HG03520 (cell line): ENCODE data around the gene TUBA1C.

Source experiments
- ATAC-seq: cut with Tn5 transposase; IDR thresholded peaks from one replicate; pipeline ENCODE4 v1.9.1; 2021; ENCODE audit warnings: mild to moderate bottlenecking, moderate library complexity; ENCODE audit not compliant: unreplicated experiment

TUBA1C gene

DNA sequence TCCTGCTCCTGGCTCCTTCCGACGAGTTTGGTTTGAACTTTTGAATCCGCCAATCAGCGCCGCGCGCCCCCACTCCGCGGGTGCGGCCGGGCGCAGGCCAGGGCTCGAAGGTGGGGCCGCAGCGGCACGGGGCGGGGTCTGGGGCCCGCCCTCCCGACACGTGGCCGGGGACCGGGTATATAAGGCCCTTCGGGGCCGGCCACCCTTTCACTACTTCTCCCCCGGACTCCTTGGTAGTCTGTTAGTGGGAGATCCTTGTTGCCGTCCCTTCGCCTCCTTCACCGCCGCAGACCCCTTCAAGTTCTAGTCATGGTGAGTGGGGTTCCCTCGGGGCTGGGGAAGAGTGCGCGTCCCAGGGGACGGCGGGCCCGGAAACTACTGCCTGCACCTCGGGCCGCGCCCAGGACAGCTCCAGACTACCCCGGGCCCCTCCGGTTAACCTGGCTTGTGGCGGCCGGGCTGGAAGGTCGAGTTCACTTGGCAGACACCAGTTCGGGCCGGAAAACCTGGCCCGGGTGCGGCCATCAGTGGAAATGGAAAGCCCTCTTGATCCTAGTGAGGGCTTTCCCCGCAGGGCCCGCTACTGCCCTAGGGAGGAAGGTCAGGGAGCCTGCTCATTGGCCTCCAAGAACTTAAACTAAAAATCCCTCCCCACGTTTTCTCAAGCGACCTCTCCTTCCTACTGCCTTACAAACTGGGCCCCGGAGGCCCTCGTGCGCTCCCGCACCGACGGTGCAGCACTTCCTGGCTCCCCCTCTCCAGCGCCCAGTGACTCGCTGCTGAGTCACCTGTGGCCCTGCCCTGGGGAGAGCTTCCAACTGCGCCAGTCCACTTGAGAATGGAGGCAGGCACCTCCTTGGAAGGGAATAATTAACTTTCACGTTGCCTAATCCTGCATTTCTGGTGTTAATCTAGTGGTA is at the start of gene TUBA1C:
TUBA1C (plus strand) TSS at position 210 of the 920 bp plus-strand sequence; CDS start at position 310, 100 bp downstream.
- ATAC-seq, result peak; percentile 82

DNA sequence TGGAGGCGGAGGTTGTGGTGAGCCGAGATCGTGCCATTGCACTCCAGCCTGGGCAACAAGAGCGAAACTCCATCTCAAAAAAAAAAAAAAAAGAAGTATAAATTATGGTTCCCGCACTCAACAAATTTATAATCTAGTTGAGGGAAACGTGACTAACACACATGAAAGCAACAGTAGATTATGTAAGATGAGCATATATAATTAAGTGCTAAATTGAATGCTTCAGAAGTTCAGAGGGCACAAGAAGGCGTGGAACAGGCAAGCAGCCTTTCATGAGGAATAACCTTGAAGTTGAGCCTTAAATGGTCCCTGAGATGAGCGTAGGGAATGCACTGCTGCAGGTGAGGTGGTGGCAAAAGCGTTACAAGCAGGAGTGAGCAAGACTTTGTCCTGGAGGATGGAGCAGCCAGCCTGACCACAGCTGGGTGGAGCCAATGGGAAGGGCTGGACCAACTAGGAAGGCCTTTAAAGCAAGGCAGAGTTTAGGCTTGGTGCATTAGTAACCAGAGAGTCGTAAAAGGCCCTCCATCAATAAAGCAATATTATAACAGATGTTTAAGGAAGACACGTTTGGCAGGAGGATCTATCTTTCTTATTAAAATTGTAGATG is 45.4 kb upstream of the TUBA1C start:
- no peak for ATAC-seq

DNA sequence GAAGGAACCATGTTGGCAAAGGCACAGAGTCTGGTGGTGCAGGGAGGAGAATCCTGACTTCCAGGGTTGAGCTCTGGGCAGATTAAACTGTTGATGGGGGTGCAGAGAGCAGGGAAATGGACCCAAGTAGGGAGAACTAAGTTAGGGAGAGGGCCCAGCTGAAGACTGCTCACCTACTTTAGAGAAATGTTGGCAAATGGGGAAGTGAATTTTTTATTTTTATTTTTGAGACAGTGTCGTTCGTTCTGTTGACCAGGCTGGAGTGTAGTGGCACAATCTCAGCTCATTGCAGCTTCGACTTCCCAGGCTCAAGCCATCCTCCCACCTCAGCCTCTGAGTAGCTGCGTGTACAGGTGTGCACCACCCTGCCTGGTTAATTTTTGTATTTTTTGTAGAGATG is 43.9 kb upstream of the TUBA1C start:
- ATAC-seq, result no peak

DNA sequence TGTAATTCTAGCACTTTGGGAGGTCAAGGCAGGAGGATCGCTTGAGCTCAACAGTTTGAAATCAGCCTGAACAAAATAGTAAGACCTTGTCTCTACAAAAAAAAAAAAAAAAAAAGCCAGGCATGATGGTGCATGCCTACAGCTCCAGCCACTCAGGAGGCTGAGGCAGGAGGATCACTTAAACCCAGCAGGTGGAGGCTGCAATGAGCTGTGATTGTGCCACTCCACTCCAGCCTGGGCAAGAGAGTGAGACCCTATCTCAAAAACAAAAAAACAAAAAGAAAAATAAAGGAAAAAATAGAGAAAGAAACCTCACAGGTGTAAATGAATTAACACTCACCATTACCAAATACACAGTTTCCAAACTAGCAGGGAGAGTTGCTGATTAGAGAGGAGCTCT is 41.8 kb upstream of the TUBA1C start:
- ATAC-seq, result no peak

DNA sequence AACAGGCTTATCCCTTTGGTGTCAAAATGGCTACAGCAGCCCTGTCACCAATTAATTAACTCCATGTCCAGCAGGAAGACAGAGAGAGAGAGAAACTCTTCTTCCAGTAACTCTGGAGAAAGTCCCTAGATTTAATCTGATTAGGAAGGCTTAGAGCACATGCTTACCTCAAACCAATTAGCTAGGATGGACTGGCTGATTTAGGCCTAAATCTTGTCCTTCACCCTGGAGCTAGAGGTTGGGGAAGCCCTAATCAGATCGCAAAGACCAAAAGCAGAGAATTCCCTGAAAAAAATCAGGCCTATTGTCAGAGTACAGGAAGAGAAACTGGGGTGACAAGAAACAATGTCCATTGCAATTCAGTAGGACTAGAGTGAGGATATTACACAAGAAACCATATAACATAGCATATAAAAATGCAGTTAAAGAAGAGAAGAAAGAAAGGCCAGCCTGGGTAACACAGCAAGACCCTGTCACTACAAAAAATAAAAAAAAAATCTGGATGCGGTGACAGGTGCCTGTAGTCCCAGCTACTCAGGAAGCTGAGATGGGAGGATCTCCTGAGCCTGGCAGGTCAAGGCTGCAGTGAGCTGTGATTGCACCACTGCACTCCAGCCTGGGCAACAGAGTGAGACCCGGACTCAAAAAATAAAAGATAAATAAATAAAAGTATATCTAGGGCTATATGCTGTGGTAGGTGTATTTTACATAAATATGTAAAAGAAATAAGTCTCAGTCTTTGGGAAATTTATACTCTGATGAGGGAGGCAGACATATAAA is 41.1 kb upstream of the TUBA1C start:
- no peak for ATAC-seq

DNA sequence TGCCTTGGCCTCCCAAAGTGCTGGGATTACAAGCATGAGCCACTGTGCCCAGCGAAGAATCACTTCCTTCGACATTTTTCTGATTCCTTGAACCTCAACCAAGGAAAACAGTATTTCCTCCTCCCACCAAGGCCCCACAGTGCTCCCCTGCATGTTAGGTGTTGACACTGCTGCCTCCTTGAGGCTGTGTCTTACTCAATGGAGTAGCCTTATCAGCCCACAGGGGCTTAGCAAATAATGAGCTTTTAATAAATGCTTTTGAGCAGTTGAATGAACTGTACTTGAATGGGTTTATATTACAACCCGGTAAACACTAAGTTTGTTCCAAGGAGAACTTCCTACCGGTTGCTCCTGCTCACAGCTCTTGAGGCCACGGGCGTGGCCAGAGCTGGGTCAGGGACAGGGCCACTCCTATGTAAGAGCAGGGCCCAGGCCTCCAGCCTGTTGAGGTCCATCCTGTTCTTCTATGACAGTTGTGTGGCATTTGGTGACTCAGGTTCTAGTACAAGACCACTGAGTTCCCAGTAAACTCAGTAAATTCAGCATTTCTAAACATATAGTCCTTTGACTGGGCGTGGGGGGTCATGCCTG is 39.2 kb upstream of the TUBA1C start:
- no peak for ATAC-seq

DNA sequence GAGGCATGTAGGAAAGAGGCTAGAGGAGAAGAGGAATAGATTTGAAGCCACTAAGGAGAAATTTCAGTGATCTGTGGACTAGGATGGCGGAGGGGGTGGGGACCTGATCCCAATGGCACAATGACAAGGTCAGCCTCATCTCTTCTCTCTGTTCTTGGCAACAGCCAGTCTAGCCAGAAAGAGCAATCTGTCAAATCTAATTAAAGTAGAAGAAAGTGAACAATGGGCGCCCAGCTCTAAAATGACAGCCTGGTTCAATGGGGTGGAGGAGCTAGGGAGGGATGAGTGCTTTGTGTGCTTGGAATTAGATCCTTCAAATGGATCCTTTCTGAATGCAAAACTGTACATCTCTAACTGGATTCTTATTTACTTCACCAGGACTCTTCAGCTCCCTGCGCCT is 37.2 kb upstream of the TUBA1C start:
- ATAC-seq, result no peak

DNA sequence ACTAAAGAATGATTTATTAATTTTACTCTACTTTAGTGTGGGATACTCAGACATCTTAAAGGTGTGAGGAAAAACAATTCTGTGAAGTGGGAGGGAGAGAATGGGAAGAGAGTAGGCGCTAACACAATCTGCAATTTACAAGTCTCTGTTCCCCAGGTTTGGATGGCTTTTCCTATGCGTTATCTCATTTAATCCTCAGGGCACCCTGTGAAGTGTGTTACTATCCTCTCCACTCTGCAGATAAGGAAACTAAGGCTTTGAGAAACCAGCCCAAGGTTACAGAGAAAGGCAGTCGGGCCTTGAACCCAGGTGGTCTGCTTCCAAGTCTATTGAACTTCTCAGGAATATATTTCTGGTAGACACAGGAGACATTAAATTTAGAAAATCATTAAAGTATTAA is 36.2 kb upstream of the TUBA1C start:
- ATAC-seq, result no peak

DNA sequence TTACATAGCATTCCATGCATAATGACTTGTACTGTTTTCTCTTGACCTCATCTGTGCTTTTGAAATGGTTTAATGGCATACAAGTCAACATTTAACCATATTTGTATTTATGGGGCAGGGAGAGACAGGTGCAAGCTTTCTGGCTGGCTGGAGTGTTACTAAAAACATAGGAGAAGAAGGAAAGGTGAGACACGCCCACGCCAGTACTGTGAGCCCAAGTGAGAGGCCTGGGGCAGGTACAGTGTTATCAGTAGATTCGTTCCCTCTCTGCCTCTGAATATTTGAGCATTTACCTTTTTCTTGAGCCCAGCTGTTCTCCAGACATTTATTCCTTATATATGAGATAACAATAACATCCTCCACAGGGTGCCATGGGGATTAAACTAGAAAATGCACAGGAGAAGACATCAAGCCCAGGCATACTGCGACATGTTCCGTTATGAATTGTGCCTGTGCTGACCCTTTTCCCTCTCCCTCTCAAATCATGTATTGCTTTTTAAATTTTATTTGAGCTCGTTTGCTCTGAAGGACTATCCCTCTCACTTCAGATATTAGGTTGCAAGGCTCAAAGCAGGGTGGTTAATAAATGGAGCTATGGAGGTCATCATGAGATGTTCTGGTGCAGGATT is 34.6 kb upstream of the TUBA1C start:
- no peak for ATAC-seq

DNA sequence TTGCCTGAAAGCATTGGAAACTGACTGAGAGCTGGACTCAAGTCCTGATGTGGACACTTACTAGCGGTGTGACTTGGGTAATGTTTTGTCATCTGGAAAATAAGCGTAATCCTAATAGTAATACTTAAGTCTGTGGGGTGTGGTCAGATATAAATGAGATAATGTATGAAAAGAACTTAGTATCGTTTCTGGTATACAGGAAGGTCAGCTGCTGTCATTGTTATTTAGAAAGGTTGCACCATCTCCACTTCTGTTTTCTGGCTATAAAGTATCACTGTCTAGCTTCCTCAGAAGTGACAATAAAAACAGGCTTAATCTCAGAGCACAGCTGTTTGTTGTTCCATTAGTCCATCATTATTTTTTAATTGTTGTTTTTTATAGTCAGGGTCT is 34.1 kb upstream of the TUBA1C start:
- ATAC-seq, result no peak

DNA sequence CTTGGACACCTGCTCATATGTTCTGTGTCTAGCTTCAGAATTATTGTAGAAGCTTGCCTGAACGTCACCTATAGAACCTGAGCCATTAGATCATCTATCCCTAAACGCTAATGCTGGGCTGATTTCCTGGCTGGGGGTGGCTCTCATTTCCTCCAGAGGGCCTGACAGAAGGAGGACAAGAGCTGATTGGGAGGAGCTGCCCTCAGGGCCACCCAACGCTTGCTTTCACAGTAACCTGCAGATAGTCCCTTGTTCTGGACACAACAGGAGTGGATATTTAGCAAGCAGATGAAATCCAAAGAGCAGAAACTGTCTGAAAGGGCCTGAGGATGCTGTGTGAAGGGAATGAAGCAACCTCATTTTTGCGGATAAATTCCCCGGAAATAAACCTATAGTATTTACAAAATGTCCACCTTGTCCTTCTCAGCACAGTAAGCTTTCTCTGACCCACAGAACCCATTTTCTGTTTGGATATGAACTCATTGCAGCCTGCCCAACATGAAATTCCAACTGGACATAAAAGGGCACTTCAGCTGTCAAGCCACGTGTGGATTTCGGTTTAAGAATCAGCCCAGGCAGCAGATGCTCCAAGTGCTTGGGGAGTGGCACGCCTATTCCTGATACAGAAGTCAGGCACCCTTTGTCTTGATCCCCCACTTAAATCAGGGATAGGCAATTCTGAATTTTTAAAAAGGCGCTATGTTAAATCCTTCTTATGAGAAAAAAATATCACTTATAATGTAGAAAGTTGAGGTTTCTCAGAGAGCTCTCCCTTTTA is 32.8 kb upstream of the TUBA1C start:
- no peak for ATAC-seq

DNA sequence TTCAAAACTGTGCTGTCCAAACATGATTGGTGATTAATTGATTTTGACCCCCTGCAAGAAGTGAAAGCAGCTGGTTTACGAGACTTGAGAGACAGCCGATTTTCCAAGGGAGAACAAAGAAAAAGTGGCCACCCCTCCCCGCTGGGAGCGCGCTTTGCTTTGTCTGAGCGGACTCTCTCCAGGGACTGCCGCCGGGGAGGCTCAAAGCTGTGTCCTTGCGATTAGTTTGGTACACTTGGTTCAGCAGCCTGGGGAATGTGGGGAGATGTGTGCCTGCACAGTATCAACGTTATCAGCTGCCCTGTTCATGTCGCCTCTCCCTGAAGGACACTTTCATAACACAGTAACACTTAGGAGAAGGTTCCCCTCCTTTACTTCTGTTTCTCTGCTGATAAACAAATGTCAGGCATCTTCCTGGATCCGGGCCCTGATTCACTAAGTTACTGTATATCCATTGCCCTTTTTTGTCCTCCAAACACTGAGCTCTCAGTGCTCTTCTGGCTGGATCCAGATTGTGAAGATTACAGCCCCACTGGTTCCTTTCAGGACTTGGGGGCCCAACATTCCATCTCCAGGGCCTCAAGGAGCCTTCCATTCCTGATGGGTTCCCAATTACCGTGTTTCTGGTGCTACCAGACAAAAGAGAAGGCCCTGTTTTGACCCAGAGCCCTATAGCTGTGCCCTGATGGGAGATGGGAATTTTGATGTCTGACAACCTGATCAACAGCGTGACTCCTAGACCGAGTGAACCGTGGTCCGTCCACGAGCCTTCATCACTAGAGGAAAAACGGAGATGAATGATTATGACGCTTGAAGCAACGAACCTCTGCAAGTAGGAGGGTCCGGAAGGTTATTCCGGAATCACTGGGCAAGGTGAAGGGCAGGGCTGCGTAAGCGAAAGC is 31.7 kb upstream of the TUBA1C start:
- ATAC-seq, result no peak

DNA sequence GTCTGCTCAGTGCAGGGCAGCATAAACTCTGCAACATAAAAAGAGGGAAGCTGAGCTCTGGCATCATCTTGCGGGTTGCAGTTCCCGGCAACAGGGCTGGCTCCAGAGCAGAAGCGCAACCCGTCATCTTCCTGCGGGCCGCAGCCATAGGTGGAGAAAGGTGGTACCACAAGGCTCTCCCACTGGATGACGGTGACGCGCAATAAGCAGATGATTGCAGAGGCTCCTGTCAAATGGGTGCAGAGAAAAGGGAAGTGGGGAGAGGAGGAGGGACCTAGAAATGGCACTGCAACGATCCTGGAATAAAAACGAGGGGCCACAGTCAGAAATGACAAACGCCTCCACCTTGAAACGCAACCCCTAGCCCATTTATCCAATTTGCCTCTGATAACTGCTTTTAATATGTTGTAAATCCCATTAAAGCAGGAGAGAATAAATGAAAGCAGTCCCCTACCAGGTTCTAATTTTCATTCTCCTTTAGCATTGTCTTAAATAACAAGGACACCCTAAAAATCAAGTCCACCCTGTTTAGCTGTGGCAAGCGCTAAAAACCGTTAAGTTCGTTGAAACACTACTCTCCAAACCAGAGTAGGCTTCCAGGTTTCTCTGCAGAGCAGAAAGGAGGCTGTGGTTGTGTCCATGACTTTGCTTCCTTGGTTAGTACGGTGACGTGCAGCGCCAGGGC is 30.9 kb upstream of the TUBA1C start:
- no peak for ATAC-seq

DNA sequence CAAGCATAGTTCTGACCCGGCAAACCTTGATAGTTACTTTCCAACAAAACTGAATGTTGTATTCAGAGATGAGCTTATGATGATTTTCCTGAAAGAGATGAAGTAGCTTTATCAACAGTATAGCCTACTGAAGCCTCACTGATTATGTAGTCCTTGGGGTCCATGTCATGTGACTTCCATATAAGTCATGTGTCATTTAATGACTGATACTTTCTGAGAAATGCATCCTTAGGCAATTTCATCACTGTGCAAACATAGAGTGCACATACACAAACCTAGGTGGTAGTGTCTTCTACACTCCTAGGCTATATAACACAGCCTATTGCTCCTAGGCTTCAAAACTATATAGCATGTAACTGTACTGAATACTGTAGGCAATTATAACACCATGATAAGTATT is 28.5 kb upstream of the TUBA1C start:
- ATAC-seq, result no peak

DNA sequence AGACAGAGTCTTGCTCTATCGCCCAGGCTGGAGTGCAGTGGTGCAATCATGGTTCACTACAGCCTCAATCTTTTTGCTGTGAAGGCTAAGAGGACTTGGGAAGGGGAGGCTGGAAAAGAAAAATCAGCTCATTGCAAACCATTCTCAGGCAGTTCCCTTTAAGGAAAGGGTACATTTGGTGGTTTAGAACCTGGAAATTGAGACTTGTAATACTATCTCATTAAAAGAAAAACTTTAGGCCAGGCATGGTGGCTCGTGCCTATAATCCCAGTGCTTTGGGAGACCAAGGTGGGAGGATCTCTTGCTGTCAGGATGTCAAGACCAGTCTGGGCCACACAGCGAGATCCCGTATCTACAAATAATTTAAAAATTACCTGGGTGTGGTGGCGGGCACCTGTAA is 21.3 kb upstream of the TUBA1C start:
- ATAC-seq, result no peak

DNA sequence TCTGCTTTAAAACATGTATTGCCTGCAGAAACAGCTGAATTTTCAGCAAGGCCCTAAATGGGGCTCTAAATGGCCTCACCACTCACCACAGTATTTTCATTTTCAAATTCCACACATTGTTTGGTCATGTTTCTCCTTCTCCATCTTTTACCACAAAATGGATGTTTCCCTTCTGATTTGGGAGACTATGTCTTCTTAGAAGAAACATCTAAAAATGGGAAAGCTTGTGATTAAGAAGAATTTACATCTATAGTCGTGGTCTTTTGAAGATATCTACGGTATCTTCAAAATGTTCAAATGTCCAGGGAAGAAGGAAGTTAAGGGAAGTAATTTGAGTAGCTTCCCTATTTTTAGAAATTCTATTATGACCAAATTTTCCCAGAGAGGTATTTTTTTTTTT is 20.7 kb upstream of the TUBA1C start:
- ATAC-seq, result no peak

DNA sequence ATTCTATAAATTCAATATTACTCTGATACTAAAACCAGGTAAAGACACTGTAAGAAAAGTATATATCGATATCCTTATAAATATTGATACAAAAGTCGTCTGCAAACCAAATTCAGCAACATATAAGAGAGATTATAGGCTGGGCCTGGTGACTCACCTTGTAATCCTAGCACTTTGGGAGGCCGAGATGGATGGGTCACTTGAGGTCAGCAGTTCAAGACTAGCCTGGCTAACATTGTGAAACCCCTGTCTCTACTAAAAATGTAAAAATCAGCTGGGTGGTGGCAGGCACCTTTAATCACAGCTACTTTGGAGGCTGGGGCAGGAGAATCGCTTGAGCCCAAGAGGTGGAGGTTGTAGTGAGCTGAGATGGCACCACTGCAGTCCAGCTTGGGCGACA is 13.5 kb upstream of the TUBA1C start:
- ATAC-seq, result no peak

DNA sequence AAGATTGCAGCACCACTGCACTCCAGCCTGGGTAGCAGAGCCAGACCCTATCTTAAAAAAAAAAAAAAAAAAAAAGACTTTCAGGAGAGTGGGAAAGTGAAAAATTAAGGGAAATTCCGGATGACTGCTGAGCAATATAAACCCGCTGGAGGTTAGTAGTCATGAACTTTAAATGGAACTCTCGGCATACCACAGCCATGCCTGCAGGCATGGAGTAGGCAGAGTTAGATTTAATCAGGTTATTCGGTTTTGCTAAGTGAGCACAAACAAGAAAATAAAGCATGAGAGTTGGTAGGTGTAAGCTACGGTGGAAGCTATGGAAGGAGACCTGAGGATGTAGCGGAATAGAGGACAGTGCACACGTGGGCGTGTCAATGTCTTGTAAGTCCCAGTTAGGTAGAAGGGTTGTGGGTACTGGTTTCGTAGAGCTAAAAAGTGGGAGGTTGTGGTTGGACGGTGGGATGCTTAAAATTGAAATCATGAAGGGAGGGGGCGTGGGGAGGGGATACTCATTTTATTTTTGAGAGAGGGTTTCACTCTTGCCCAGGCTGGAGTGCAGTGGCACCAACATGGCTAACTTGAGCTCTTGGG is 11.8 kb upstream of the TUBA1C start:
- no peak for ATAC-seq
